GM23338 (cell line): ENCODE measurements around the gene NT5M. TPM values are rescaled to one million over a fixed set of nuclear protein-coding genes. Genes with fewer than 3 reads are reported as not detected.

ENCODE experiments used
- ATAC-seq: fragments of 200-7000 bp; cut with Tn5 transposase; 3 replicates; pipeline ENCODE4 v1.9.1; 2020
- DNase-seq: peaks from one replicate; pipeline ENCODE4 v3.0.0-alpha.2; 2015; ENCODE audit warnings: low spot score
- H2AFZ ChIP-seq: fragments of 200-600 bp; sonication (generic); 2 replicates; pipeline ENCODE4 v1.8.0; 2016; ENCODE audit warnings: antibody characterized with exemption, mild to moderate bottlenecking, moderate library complexity
- H3F3A ChIP-seq: fragments of 200-600 bp; sonication (generic); replicated peaks from 2 replicates; pipeline ENCODE4 v1.8.0; 2017; ENCODE audit warnings: antibody characterized with exemption, mixed run types, low read depth
- H3K27ac ChIP-seq: fragments of 200-600 bp; sonication (generic); 2 replicates; pipeline ENCODE4 v1.6.1; 2016; ENCODE audit warnings: low read depth
- H3K27me3 ChIP-seq: fragments of 200-600 bp; sonication (generic); 2 replicates; pipeline ENCODE4 v1.8.0; 2016; ENCODE audit warnings: mild to moderate bottlenecking, mixed run types, moderate library complexity; ENCODE audit not compliant: insufficient read depth
- H3K36me3 ChIP-seq: fragments of 200-600 bp; sonication (generic); 2 replicates; pipeline ENCODE4 v1.8.0; 2016; ENCODE audit warnings: mild to moderate bottlenecking; ENCODE audit not compliant: insufficient read depth
- H3K4me1 ChIP-seq: fragments of 200-600 bp; sonication (generic); 2 replicates; pipeline ENCODE4 v1.8.0; 2016; ENCODE audit warnings: mild to moderate bottlenecking, moderate library complexity; ENCODE audit not compliant: insufficient read depth
- H3K4me2 ChIP-seq: fragments of 200-600 bp; sonication (generic); 2 replicates; pipeline ENCODE4 v1.7.1; 2017; ENCODE audit warnings: mixed run types
- H3K4me3 ChIP-seq: fragments of 200-600 bp; sonication (generic); 2 replicates; pipeline ENCODE4 v1.6.1; 2016; ENCODE audit warnings: mixed run types
- H3K79me2 ChIP-seq: fragments of 200-600 bp; sonication (generic); replicated peaks from 2 replicates; pipeline ENCODE4 v1.8.0; 2017; ENCODE audit warnings: mild to moderate bottlenecking; ENCODE audit not compliant: insufficient read depth
- H3K9me2 ChIP-seq: fragments of 200-600 bp; sonication (generic); 2 replicates; pipeline ENCODE4 v1.8.0; 2017; ENCODE audit not compliant: insufficient read depth
- H4K20me1 ChIP-seq: fragments of 200-600 bp; sonication (generic); replicated peaks from 2 replicates; pipeline ENCODE4 v1.8.0; 2017; ENCODE audit warnings: mild to moderate bottlenecking; ENCODE audit not compliant: insufficient read depth
- H3K27ac Mint-ChIP-seq: 2 replicates; pipeline ENCODE4 v1.8.0; 2020; ENCODE audit warnings: inconsistent platforms, mild to moderate bottlenecking, moderate library complexity, mixed read lengths
- H3K27me3 Mint-ChIP-seq: 3 replicates; pipeline ENCODE4 v1.8.0; 2022; ENCODE audit warnings: low read depth, mild to moderate bottlenecking, moderate library complexity, mixed read lengths, inconsistent platforms; ENCODE audit not compliant: insufficient read depth, poor library complexity
- H3K36me3 Mint-ChIP-seq: 3 replicates; pipeline ENCODE4 v1.8.0; 2021; ENCODE audit warnings: low read depth, mild to moderate bottlenecking, inconsistent platforms, moderate library complexity, mixed read lengths
- H3K4me1 Mint-ChIP-seq: 3 replicates; pipeline ENCODE4 v1.8.0; 2020; ENCODE audit warnings: mild to moderate bottlenecking, inconsistent platforms, mixed read lengths
- H3K4me3 Mint-ChIP-seq: 3 replicates; pipeline ENCODE4 v1.8.0; 2021; ENCODE audit warnings: moderate library complexity, mild to moderate bottlenecking, inconsistent platforms, mixed read lengths
- H3K9me3 Mint-ChIP-seq: 3 replicates; pipeline ENCODE4 v1.8.0; 2020; ENCODE audit warnings: moderate library complexity, mild to moderate bottlenecking, inconsistent platforms, mixed read lengths
- CREB1 ChIP-seq: fragments of 250-450 bp; sonication (Bioruptor Pico); IDR thresholded peaks from 2 replicates; pipeline ENCODE4 v1.5.0; 2020; ENCODE audit warnings: low read depth, mild to moderate bottlenecking, moderate library complexity
- ETS1 ChIP-seq: IDR thresholded peaks from 2 replicates; pipeline ENCODE4 v1.6.1; 2016; ENCODE audit warnings: antibody characterized with exemption
- EZH2 ChIP-seq: fragments of 200-600 bp; sonication (generic); IDR thresholded peaks from one replicate; pipeline ENCODE4 v1.8.0; 2017; ENCODE audit warnings: antibody characterized with exemption, mild to moderate bottlenecking, low read depth; ENCODE audit not compliant: unreplicated experiment
- EZH2phosphoT487 ChIP-seq: fragments of 200-600 bp; sonication (generic); IDR thresholded peaks from one replicate; pipeline ENCODE4 v1.8.1; 2018; ENCODE audit warnings: antibody characterized with exemption; ENCODE audit not compliant: unreplicated experiment
- JUNB ChIP-seq: IDR thresholded peaks from one replicate; pipeline ENCODE4 v1.6.1; 2016; ENCODE audit warnings: antibody characterized with exemption; ENCODE audit not compliant: unreplicated experiment
- NANOG ChIP-seq: IDR thresholded peaks from 2 replicates; pipeline ENCODE4 v1.6.1; 2016; ENCODE audit warnings: antibody characterized with exemption, borderline replicate concordance
- POLR2AphosphoS5 ChIP-seq: IDR thresholded peaks from 2 replicates; pipeline ENCODE4 v1.6.1; 2016; ENCODE audit warnings: antibody characterized with exemption, low read depth
- STAT1 ChIP-seq: IDR thresholded peaks from one replicate; pipeline ENCODE4 v1.6.1; 2016; ENCODE audit warnings: antibody characterized with exemption; ENCODE audit not compliant: unreplicated experiment
- ZNF114 ChIP-seq: fragments of 250-450 bp; sonication (Bioruptor Pico); IDR thresholded peaks from 2 replicates; pipeline ENCODE4 v1.5.0; 2020; ENCODE audit warnings: mild to moderate bottlenecking, moderate library complexity
- ZNF331 ChIP-seq: fragments of 250-450 bp; sonication (Bioruptor Pico); IDR thresholded peaks from 2 replicates; pipeline ENCODE4 v1.5.0; 2020; ENCODE audit warnings: low read depth, mild to moderate bottlenecking, moderate library complexity
- polyA plus RNA-seq: library from polyadenylated mRNA; unstranded; fragments of >200 nt; fragmentation: Nextera tagmentation; extraction: Ambion mirVana; gene quantifications from 2 replicates; pipeline ENCODE4 v1.2.1, GENCODE V29; 2016
- total RNA-seq: library from RNA; depleted of rRNA; stranded (reverse); fragments of >200 nt; shearing (Covaris generic); gene quantifications from 2 replicates; pipeline ENCODE4 v1.2.3, GENCODE V29; 2014
- TF ChIP-seq, protein P1 (sequence below), 2 experiments: fragments of 200-600 bp in 1 of 2; sonication (generic) in 1 of 2; conservative IDR thresholded peaks; 2 replicates each; pipeline versions ENCODE4 v1.5.1 to v1.6.1; 2016 to 2017; ENCODE audit warnings: antibody characterized with exemption in 2 of 2, low read depth in 2 of 2, mild to moderate bottlenecking in 2 of 2, moderate library complexity in 1 of 2
- TF ChIP-seq, protein P2 (sequence below): fragments of 250-450 bp; sonication (Bioruptor Pico); IDR thresholded peaks from 2 replicates; pipeline ENCODE4 v1.5.0; 2020; ENCODE audit warnings: mild to moderate bottlenecking, moderate library complexity
- TF ChIP-seq, protein P3 (sequence below): IDR thresholded peaks from one replicate; pipeline ENCODE4 v1.6.1; 2018; ENCODE audit warnings: antibody characterized with exemption; ENCODE audit not compliant: unreplicated experiment

Gene NT5M
- total and polyA plus RNA-seq, 2 experiments from 2014 or later, result 6.0 to 10.6 TPM

- Histone ChIP-seq H3K4me1 (no peaks in the 10 kb centered on the region), H3K27ac (no peak overlapping the region), H3F3A (no peaks in the 10 kb centered on the region), H3K36me3 (peaks cover 41% of the 10 kb centered on the region), H2AFZ (no peak overlapping the region), H3K4me3 (no peak overlapping the region), H4K20me1 (no peaks in the 10 kb centered on the region; the same call in none of the 2 replicates), H3K4me2 (no peak overlapping the region), H3K79me2 (0 out of 2 replicates have a peak, but pooled peaks cover 3% of the 10 kb centered on the region), H3K9me2 (no peaks in the 10 kb centered on the region), H3K27me3 (no peaks in the 10 kb centered on the region)
- H3K27me3 Mint-ChIP-seq, result no peaks in the 10 kb centered on the region
- DNase-seq, result no peak
- no peak for ATAC-seq
- H3K4me1 Mint-ChIP-seq, result no peaks in the 10 kb centered on the region
- peaks cover 90% of the 10 kb centered on the region for H3K36me3 Mint-ChIP-seq
- no peak overlapping the region for H3K4me3 Mint-ChIP-seq
- no peak overlapping the region for H3K27ac Mint-ChIP-seq
- TF ChIP-seq, protein P1, sequence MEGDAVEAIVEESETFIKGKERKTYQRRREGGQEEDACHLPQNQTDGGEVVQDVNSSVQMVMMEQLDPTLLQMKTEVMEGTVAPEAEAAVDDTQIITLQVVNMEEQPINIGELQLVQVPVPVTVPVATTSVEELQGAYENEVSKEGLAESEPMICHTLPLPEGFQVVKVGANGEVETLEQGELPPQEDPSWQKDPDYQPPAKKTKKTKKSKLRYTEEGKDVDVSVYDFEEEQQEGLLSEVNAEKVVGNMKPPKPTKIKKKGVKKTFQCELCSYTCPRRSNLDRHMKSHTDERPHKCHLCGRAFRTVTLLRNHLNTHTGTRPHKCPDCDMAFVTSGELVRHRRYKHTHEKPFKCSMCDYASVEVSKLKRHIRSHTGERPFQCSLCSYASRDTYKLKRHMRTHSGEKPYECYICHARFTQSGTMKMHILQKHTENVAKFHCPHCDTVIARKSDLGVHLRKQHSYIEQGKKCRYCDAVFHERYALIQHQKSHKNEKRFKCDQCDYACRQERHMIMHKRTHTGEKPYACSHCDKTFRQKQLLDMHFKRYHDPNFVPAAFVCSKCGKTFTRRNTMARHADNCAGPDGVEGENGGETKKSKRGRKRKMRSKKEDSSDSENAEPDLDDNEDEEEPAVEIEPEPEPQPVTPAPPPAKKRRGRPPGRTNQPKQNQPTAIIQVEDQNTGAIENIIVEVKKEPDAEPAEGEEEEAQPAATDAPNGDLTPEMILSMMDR (conservative IDR thresholded peaks at IDR 0.05; ENCODE audit: low read depth in 2 of 2), result no peak
- TF ChIP-seq, protein P2, sequence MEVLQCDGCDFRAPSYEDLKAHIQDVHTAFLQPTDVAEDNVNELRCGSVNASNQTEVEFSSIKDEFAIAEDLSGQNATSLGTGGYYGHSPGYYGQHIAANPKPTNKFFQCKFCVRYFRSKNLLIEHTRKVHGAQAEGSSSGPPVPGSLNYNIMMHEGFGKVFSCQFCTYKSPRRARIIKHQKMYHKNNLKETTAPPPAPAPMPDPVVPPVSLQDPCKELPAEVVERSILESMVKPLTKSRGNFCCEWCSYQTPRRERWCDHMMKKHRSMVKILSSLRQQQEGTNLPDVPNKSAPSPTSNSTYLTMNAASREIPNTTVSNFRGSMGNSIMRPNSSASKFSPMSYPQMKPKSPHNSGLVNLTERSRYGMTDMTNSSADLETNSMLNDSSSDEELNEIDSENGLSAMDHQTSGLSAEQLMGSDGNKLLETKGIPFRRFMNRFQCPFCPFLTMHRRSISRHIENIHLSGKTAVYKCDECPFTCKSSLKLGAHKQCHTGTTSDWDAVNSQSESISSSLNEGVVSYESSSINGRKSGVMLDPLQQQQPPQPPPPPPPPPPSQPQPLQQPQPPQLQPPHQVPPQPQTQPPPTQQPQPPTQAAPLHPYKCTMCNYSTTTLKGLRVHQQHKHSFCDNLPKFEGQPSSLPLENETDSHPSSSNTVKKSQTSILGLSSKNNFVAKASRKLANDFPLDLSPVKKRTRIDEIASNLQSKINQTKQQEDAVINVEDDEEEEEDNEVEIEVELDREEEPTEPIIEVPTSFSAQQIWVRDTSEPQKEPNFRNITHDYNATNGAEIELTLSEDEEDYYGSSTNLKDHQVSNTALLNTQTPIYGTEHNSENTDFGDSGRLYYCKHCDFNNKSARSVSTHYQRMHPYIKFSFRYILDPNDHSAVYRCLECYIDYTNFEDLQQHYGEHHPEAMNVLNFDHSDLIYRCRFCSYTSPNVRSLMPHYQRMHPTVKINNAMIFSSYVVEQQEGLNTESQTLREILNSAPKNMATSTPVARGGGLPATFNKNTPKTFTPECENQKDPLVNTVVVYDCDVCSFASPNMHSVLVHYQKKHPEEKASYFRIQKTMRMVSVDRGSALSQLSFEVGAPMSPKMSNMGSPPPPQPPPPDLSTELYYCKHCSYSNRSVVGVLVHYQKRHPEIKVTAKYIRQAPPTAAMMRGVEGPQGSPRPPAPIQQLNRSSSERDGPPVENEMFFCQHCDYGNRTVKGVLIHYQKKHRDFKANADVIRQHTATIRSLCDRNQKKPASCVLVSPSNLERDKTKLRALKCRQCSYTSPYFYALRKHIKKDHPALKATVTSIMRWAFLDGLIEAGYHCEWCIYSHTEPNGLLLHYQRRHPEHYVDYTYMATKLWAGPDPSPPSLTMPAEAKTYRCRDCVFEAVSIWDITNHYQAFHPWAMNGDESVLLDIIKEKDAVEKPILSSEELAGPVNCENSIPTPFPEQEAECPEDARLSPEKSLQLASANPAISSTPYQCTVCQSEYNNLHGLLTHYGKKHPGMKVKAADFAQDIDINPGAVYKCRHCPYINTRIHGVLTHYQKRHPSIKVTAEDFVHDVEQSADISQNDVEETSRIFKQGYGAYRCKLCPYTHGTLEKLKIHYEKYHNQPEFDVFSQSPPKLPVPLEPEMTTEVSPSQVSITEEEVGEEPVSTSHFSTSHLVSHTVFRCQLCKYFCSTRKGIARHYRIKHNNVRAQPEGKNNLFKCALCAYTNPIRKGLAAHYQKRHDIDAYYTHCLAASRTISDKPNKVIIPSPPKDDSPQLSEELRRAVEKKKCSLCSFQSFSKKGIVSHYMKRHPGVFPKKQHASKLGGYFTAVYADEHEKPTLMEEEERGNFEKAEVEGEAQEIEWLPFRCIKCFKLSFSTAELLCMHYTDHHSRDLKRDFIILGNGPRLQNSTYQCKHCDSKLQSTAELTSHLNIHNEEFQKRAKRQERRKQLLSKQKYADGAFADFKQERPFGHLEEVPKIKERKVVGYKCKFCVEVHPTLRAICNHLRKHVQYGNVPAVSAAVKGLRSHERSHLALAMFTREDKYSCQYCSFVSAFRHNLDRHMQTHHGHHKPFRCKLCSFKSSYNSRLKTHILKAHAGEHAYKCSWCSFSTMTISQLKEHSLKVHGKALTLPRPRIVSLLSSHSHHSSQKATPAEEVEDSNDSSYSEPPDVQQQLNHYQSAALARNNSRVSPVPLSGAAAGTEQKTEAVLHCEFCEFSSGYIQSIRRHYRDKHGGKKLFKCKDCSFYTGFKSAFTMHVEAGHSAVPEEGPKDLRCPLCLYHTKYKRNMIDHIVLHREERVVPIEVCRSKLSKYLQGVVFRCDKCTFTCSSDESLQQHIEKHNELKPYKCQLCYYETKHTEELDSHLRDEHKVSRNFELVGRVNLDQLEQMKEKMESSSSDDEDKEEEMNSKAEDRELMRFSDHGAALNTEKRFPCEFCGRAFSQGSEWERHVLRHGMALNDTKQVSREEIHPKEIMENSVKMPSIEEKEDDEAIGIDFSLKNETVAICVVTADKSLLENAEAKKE (CRISPR knock-in tag), result no peak
- TF ChIP-seq ZNF114 (no peak), NANOG (no peak), POLR2AphosphoS5 (no peak), ETS1 (no peak), JUNB (no peak), CREB1 (CRISPR knock-in tag) (no peak), ZNF331 (CRISPR knock-in tag) (no peak), EZH2phosphoT487 (no peak), EZH2 (no peak), STAT1 (no peak)
- TF ChIP-seq, protein P3, sequence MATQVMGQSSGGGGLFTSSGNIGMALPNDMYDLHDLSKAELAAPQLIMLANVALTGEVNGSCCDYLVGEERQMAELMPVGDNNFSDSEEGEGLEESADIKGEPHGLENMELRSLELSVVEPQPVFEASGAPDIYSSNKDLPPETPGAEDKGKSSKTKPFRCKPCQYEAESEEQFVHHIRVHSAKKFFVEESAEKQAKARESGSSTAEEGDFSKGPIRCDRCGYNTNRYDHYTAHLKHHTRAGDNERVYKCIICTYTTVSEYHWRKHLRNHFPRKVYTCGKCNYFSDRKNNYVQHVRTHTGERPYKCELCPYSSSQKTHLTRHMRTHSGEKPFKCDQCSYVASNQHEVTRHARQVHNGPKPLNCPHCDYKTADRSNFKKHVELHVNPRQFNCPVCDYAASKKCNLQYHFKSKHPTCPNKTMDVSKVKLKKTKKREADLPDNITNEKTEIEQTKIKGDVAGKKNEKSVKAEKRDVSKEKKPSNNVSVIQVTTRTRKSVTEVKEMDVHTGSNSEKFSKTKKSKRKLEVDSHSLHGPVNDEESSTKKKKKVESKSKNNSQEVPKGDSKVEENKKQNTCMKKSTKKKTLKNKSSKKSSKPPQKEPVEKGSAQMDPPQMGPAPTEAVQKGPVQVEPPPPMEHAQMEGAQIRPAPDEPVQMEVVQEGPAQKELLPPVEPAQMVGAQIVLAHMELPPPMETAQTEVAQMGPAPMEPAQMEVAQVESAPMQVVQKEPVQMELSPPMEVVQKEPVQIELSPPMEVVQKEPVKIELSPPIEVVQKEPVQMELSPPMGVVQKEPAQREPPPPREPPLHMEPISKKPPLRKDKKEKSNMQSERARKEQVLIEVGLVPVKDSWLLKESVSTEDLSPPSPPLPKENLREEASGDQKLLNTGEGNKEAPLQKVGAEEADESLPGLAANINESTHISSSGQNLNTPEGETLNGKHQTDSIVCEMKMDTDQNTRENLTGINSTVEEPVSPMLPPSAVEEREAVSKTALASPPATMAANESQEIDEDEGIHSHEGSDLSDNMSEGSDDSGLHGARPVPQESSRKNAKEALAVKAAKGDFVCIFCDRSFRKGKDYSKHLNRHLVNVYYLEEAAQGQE, result no peak
- H3K9me3 Mint-ChIP-seq, result no peaks in the 10 kb centered on the region
Observed at GRCh38 chr17:17256316-17256715, 46.9 kb upstream of the NT5M start.
